ENCODE data around the gene GALNT17.

The GALNT17 gene

DNA sequence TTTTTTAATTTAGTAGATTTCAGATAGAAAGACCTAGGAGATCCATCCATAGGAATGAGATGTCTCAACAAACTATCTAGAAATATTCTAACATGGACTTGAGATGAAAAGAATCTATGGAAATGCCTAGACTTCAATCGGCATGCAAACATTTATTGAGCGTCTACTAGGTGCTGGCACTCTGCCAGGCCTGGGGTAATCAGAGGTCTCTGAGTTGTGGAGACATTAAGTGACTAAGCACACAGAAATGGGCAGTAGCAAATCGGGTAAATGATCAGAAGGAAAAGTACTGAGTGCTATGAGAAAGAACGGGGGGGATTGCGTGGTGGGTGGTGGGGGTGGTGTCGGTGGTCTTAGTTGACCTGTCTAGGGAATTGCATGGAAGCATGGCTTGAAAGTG, 466.6 kb downstream of the GALNT17 start:
- DNase-seq (ENCODE audit: insufficient read length) (no peak), FAIRE-seq (no peak)
- TF ChIP-seq TAF1 (IDR thresholded peaks at IDR 0.05; ENCODE audit: borderline replicate concordance, low read depth, low read length) (no peak), POLR2AphosphoS5 (IDR thresholded peaks at IDR 0.05; ENCODE audit: low read depth, low read length) (no peak), POLR2A (IDR thresholded peaks at IDR 0.05; ENCODE audit: low read depth, low read length) (no peak)

DNA sequence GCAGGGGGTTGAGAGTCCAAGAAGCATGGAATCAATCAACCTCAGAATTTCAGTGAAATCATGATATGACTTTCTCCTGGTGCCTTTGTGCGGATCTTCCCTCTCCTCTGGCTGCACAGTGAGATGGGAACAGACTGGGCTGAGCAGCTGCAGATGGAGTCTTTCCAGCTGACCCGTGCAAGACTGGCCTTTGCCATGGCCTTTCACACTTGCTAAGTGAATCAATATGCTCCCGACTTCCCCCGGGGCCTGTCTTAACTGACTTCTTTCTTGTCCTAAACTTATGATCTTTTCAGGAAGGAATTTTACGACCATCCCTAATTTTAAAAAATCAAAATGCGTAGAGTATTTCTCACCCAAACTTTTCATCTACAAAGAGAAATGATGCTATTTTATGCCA, 469.9 kb downstream of the GALNT17 start:
- TF ChIP-seq TAF1 (IDR thresholded peaks at IDR 0.05; ENCODE audit: borderline replicate concordance, low read depth, low read length) (no peak), POLR2A (IDR thresholded peaks at IDR 0.05; ENCODE audit: low read depth, low read length) (no peak), POLR2AphosphoS5 (IDR thresholded peaks at IDR 0.05; ENCODE audit: low read depth, low read length) (no peak)
- no peak for DNase-seq (ENCODE audit: insufficient read length)
- no peak for FAIRE-seq

DNA sequence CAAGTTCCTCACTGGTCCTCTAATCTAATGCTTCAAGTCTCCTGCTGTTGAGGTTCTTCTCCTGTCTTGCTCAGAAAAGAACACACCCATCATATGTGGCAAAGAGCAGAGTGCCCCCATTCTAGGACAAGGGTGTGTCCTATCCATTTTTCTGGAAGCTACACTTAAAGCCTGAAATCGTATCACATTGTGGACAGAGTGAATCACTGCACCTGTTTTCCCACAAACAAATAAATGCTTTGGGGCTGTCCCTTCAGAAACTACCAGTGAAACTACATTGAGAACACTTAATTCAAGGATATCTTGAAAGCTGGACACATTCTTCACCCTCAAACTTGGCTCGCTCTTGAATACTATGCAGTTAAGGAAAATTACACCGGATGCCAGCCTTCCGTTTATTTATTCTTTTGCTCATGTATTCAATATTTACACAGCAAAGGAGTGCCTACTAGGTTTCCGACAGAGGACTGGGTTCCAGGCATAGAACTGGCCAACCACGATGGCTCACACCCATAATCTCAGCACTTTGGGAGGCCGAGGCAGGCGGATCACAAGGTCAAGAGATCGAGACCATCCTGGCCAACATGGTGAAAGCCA, 473.0 kb downstream of the GALNT17 start:
- FAIRE-seq: no peak

DNA sequence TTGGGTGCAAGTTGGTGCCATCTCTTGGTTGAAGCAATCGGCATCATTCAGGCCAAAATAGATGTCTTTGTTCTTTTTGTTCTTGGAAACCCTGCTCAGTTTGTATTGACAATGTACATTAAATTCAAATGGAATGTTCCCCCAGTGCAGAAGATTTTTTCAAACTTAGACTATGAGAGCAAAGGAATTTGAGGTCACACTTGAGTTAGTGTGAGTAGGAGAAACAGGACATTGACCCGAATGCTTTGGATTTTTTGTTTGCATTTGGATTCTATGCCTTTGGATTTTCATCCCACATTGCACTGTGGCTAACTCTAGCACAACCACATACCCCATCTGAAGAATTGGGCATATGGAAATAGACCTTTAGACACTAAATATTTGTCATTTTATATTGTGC, 480.0 kb downstream of the GALNT17 start:
- DNase-seq (ENCODE audit: insufficient read length) (no peak), FAIRE-seq (no peak)
- no peak for TF ChIP-seq POLR2AphosphoS5 (IDR thresholded peaks at IDR 0.05; ENCODE audit: low read depth, low read length)
- TF ChIP-seq TAF1 (IDR thresholded peaks at IDR 0.05; ENCODE audit: borderline replicate concordance, low read depth, low read length): no peak
- TF ChIP-seq POLR2A (IDR thresholded peaks at IDR 0.05; ENCODE audit: low read depth, low read length): no peak

More for the DNA sequence above, 473.0 kb downstream of the GALNT17 start:
- DNase-seq (ENCODE audit: insufficient read length): no peak
- TF ChIP-seq POLR2AphosphoS5 (IDR thresholded peaks at IDR 0.05; ENCODE audit: low read depth, low read length) (no peak), TAF1 (IDR thresholded peaks at IDR 0.05; ENCODE audit: borderline replicate concordance, low read depth, low read length) (no peak), POLR2A (IDR thresholded peaks at IDR 0.05; ENCODE audit: low read depth, low read length) (no peak)

DNA sequence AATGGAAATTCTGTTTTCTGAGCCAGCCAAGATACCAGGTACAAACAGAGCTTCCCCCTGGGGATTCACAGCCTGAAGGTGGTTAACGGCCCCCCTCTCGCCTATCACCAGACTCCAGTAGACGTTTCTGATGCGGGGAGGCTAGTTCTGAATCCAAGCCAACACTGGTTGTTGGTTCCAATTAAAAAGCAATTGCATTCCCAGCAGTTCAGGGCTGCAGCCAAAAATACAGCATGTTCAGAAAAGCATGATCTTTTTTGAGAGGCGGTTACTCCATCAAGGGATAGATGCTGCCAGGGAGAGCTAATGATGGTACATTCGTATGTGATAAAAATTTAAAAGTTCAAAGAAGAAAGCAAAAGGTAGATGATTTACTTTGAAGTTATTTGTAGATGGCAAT, 481.0 kb downstream of the GALNT17 start:
- no peak for DNase-seq (ENCODE audit: insufficient read length)
- no peak for FAIRE-seq
- no peak for TF ChIP-seq POLR2AphosphoS5 (IDR thresholded peaks at IDR 0.05; ENCODE audit: low read depth, low read length)

DNA sequence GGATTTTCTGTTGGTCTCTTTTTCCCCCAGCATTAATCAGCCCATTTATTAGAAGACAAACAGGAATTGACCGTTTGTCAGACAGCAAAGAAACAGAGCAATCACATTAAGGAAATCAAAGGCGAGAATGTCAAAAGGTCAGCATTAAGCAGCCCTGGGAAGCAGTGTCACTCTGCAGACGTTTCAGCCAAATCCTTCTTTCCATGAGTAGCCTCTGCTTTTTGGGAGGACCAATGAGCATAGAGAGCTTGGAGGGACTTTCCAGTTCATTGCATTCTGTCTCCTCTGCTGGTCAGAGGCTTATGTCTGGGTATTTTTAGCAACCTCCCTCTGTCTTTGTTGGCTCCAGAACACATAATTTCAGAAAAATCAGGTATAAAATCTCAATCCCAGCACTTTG, 481.4 kb downstream of the GALNT17 start:
- no peak for TF ChIP-seq POLR2A (IDR thresholded peaks at IDR 0.05; ENCODE audit: low read depth, low read length)
- DNase-seq (ENCODE audit: insufficient read length) (no peak), FAIRE-seq (no peak)

DNA sequence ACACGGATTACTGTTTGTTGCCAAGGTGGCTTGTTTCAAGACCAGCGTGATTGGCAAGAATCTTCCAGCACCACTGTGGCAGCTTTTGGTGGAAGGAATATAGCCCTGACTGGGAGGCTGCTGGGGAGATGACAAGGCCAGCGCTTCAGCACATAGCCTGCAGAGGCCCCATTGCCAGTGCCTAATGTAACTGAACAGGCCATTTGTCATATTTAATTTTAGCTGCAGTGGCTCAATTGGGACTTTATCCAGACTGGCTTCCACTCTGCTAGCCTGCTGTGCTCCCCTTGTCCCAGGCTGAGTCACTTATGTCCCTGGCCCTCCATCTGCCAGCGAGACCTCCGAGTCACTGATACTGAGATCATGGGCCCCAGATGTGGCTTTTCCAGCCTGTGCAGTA, 483.1 kb downstream of the GALNT17 start:
- DNase-seq (ENCODE audit: insufficient read length): no peak
- TF ChIP-seq TAF1 (IDR thresholded peaks at IDR 0.05; ENCODE audit: borderline replicate concordance, low read depth, low read length): no peak
- TF ChIP-seq POLR2AphosphoS5 (IDR thresholded peaks at IDR 0.05; ENCODE audit: low read depth, low read length): no peak
- TF ChIP-seq POLR2A (IDR thresholded peaks at IDR 0.05; ENCODE audit: low read depth, low read length): no peak
- no peak for FAIRE-seq

DNA sequence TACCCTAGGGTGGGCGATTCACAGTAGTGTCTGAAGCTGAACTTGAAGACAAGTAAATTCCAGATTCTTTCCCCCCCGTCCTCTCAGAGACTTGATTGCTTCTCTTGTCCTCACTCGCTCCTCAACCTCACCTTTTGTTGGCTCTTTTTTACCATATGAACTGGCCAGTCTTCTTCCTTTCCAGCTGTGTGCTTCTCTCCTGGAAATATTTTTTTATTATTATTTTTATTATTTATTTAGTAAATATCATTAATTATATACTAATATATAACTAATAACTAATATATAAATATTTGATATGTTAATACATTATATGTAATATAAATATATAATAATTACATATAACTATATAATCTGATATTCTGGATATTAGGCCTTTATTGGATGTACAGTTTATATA, 484.3 kb downstream of the GALNT17 start:
- DNase-seq (ENCODE audit: insufficient read length): no peak
- TF ChIP-seq POLR2A (IDR thresholded peaks at IDR 0.05; ENCODE audit: low read depth, low read length): no peak
- no peak for TF ChIP-seq POLR2AphosphoS5 (IDR thresholded peaks at IDR 0.05; ENCODE audit: low read depth, low read length)
- TF ChIP-seq TAF1 (IDR thresholded peaks at IDR 0.05; ENCODE audit: borderline replicate concordance, low read depth, low read length): no peak
- no peak for FAIRE-seq

DNA sequence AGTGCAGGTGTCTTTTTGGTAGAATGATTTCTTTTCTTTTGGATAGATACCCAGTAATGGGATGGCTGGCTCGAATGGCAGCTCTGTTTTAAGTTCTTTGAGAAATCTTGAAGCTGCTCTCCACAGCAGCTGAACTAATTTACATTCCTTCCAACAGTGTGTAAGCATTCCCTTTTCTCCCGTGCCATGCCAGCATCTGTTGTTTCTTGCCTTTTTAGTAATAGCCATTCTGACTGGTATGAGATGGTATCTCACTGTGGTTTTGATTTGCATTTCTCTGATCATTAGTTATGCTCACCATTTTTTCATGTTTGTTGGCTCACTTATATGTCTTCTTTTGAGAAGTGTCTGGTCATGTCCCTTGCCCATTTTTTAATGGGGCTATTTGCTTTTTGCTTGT, 486.3 kb downstream of the GALNT17 start:
- DNase-seq (ENCODE audit: insufficient read length) (no peak), FAIRE-seq (no peak)
- no peak for TF ChIP-seq TAF1 (IDR thresholded peaks at IDR 0.05; ENCODE audit: borderline replicate concordance, low read depth, low read length)
- TF ChIP-seq POLR2A (IDR thresholded peaks at IDR 0.05; ENCODE audit: low read depth, low read length): no peak
- no peak for TF ChIP-seq POLR2AphosphoS5 (IDR thresholded peaks at IDR 0.05; ENCODE audit: low read depth, low read length)

DNA sequence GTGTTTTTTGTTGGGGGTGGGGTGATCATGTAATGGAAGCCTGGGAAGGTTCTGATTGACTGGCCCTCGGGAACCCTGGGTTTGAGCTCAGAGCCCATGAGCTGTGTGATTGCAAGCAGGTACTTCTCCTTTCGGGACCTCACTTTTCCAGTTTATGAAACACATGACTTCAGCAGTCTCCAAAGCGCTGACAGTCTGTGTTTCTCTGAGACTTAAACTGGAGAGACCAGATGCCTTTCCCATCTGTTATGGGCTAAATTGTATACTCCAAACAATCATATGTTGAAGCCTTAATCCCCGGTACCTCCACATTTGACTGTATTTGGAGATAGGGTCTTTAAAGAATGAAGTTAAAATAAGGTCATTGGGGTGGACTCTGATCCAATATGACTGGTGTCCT, 493.6 kb downstream of the GALNT17 start:
- DNase-seq (ENCODE audit: insufficient read length) (no peak), FAIRE-seq (no peak)
- TF ChIP-seq POLR2A (IDR thresholded peaks at IDR 0.05; ENCODE audit: low read depth, low read length): no peak
- TF ChIP-seq TAF1 (IDR thresholded peaks at IDR 0.05; ENCODE audit: borderline replicate concordance, low read depth, low read length): no peak
- TF ChIP-seq POLR2AphosphoS5 (IDR thresholded peaks at IDR 0.05; ENCODE audit: low read depth, low read length): no peak

DNA sequence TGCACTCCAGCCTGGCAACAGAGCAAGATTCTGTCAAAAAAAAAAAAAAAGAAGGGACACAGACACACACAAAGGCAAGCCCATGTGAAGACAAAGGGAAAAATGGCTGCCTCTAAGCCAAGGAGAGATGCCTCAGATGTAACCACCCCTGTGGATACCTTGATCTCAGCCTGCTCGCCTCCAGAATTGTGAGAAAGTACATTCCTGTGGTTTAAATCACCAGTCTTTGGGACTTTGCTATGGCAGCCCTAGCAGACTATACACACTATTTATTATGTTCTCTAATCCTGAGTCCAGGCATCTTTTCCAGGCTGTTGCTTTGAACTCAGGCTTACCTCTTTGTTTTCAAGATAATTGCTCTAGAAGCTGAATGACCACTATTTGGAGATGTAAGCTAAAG, 494.3 kb downstream of the GALNT17 start:
- TF ChIP-seq TAF1 (IDR thresholded peaks at IDR 0.05; ENCODE audit: borderline replicate concordance, low read depth, low read length) (no peak), POLR2A (IDR thresholded peaks at IDR 0.05; ENCODE audit: low read depth, low read length) (no peak), POLR2AphosphoS5 (IDR thresholded peaks at IDR 0.05; ENCODE audit: low read depth, low read length) (no peak)
- DNase-seq (ENCODE audit: insufficient read length): no peak
- no peak for FAIRE-seq

DNA sequence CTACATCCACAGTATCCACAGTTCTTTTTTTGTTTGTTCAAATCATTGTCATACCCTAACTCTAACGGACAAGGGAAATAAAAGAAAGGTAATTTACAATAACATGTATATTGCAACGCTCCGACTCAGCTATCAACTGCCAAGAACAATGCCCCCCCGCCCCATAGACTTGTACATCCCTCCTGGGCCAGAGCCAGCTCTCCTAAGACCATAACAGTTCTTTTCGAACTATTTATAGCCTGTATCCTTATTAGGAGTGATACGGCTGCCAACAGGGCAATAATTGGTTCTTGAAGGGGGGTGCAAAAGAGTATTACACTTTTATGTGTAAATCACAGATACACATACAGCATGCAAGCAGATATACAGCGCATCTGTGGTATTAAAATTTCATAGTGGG, 495.7 kb downstream of the GALNT17 start:
- DNase-seq (ENCODE audit: insufficient read length) (no peak), FAIRE-seq (no peak)
- TF ChIP-seq POLR2A (IDR thresholded peaks at IDR 0.05; ENCODE audit: low read depth, low read length) (no peak), POLR2AphosphoS5 (IDR thresholded peaks at IDR 0.05; ENCODE audit: low read depth, low read length) (no peak), TAF1 (IDR thresholded peaks at IDR 0.05; ENCODE audit: borderline replicate concordance, low read depth, low read length) (no peak)

DNA sequence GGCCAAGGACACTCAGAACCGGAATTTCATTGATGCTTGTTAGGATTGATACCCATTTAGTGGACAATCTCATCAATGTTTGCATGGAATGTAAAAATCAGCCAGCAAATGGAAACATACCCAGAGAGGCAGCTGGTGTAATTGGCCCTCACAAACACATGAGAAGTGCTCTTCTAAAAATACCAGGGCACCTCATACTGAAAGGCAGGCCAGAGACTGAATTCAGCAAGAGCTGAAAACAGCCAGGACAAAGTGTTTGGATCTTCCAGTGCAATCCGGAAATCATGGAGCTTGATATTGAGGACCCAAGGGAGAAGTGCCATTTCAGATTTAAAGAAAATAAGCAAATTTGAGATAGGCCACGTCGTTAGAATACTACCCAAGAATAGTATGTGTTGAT, 498.6 kb downstream of the GALNT17 start:
- no peak for DNase-seq (ENCODE audit: insufficient read length)
- FAIRE-seq: no peak
- no peak for TF ChIP-seq POLR2AphosphoS5 (IDR thresholded peaks at IDR 0.05; ENCODE audit: low read depth, low read length)
- no peak for TF ChIP-seq POLR2A (IDR thresholded peaks at IDR 0.05; ENCODE audit: low read depth, low read length)

Data from GM12892 (cell line).